HEK293 (cell line): ENCODE measurements around the gene ANP32A.

Experiments
- PRDM10 ChIP-seq: fragments of 450-650 bp; formaldehyde crosslinking; IDR thresholded peaks from 2 replicates; pipeline ENCODE4 v1.5.1; 2016; ENCODE audit warnings: missing biosample characterization, missing genetic modification characterization
- PRDM6 ChIP-seq: fragments of 450-650 bp; formaldehyde crosslinking; IDR thresholded peaks from 2 replicates; pipeline ENCODE4 v1.5.1; 2017; ENCODE audit warnings: missing biosample characterization, missing genetic modification characterization

- TF ChIP-seq PRDM6 (tag by site-specific recombination), result no peak
- no peak for TF ChIP-seq PRDM10 (tag by site-specific recombination)
These were observed 85.1 kb downstream of the ANP32A start for GRCh38 chr15:68735610-68736009.
